Hepatic stellate cell (primary cell): ENCODE measurements around the gene SPCS1.
"Not testable (repeated sequence)": the region's sequence is repeated elsewhere in the genome, so short reads cannot be mapped to it uniquely, and the experiment has no call there.

Source experiments
- DNase-seq: peaks from one replicate; pipeline ENCODE4 v3.0.0; 2011; ENCODE audit warnings: low spot score

Gene SPCS1

GRCh38 chr3:52705688-52706686 is at the start of gene SPCS1, which contains the start of gene GLT8D1:
SPCS1 (plus strand) TSS chr3:52706106; CDS start chr3:52706247, 141 bp downstream.
GLT8D1 (minus strand) TSS chr3:52705791; CDS start chr3:52700460, 5,331 bp downstream.
- peak; percentile 89 for DNase-seq

- DNase-seq, result no peak
Observed at GRCh38 chr3:52660046-52660445, 45.9 kb upstream of the SPCS1 start.

GRCh38 chr3:52663098-52663497 is 42.8 kb upstream of the SPCS1 start:
- no peak for DNase-seq

- DNase-seq, result peak; percentile 81
Observed at GRCh38 chr3:52670621-52671521, 35.0 kb upstream of the SPCS1 start.

- no peak for DNase-seq
Observed at GRCh38 chr3:52671676-52672075, 34.2 kb upstream of the SPCS1 start.

GRCh38 chr3:52676201-52676600 is 29.7 kb upstream of the SPCS1 start:
- not testable (repeated sequence) for DNase-seq

- DNase-seq, result no peak
Observed at GRCh38 chr3:52678265-52679198, 27.4 kb upstream of the SPCS1 start.

- DNase-seq, result no peak
Observed at GRCh38 chr3:52679199-52679538, 26.7 kb upstream of the SPCS1 start.

GRCh38 chr3:52679811-52680210 is 26.1 kb upstream of the SPCS1 start:
- DNase-seq, result no peak

- no peak for DNase-seq
Observed at GRCh38 chr3:52681596-52681995, 24.3 kb upstream of the SPCS1 start.

GRCh38 chr3:52682016-52682415 is 23.9 kb upstream of the SPCS1 start:
- DNase-seq, result peak; percentile 71

GRCh38 chr3:52683611-52684010 is 22.3 kb upstream of the SPCS1 start:
- DNase-seq, result no peak

- DNase-seq, result no peak
Observed at GRCh38 chr3:52684184-52684583, 21.7 kb upstream of the SPCS1 start.

GRCh38 chr3:52685285-52685708 is 20.6 kb upstream of the SPCS1 start:
- DNase-seq, result peak; percentile 84

- DNase-seq, result peak; percentile 91
Observed at GRCh38 chr3:52685709-52686691, 19.9 kb upstream of the SPCS1 start, which contains the start of the genes GNL3 and PBRM1. GNL3 (plus strand) TSS chr3:52686032; CDS start chr3:52686093, 61 bp downstream. PBRM1 (minus strand) TSS chr3:52685913.

GRCh38 chr3:52688266-52688665 is 17.6 kb upstream of the SPCS1 start:
- DNase-seq, result no peak

GRCh38 chr3:52689151-52689550 is 16.8 kb upstream of the SPCS1 start:
- no peak for DNase-seq

GRCh38 chr3:52690560-52690959 is 15.3 kb upstream of the SPCS1 start:
- no peak for DNase-seq

- no peak for DNase-seq
Observed at GRCh38 chr3:52693071-52693470, 12.8 kb upstream of the SPCS1 start.
